LNCAP (cell line): ENCODE data around the gene MINDY4.

Experiments
- CTCF ChIP-seq: fragments of 450-650 bp; IDR thresholded peaks from 2 replicates; pipeline ENCODE4 v1.5.1; 2017; ENCODE audit warnings: mild to moderate bottlenecking

Gene MINDY4

GRCh38 chr7:30729642-30730041 is 41.6 kb upstream of the MINDY4 start:
- no peak for TF ChIP-seq CTCF

- no peak for TF ChIP-seq CTCF
Observed at GRCh38 chr7:30730097-30730496, 41.1 kb upstream of the MINDY4 start.

- TF ChIP-seq CTCF, result no peak
Observed at GRCh38 chr7:30730996-30731395, 40.2 kb upstream of the MINDY4 start.

GRCh38 chr7:30731581-30731980 is 39.6 kb upstream of the MINDY4 start:
- TF ChIP-seq CTCF, result no peak

- no peak for TF ChIP-seq CTCF
Observed at GRCh38 chr7:30732606-30733005, 38.6 kb upstream of the MINDY4 start.

GRCh38 chr7:30733216-30733615 is 38.0 kb upstream of the MINDY4 start:
- no peak for TF ChIP-seq CTCF

GRCh38 chr7:30733691-30734090 is 37.5 kb upstream of the MINDY4 start:
- TF ChIP-seq CTCF, result no peak

- TF ChIP-seq CTCF, result no peak
Observed at GRCh38 chr7:30734497-30734896, 36.7 kb upstream of the MINDY4 start.
